AG08396 (cell line): Measurements from ENCODE around the gene FUOM.

Experiments
- DNase-seq: peaks from one replicate; pipeline ENCODE4 v3.0.0; 2012; ENCODE audit warnings: low spot score, mixed read lengths

The FUOM gene, protein sequence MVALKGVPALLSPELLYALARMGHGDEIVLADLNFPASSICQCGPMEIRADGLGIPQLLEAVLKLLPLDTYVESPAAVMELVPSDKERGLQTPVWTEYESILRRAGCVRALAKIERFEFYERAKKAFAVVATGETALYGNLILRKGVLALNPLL

DNA sequence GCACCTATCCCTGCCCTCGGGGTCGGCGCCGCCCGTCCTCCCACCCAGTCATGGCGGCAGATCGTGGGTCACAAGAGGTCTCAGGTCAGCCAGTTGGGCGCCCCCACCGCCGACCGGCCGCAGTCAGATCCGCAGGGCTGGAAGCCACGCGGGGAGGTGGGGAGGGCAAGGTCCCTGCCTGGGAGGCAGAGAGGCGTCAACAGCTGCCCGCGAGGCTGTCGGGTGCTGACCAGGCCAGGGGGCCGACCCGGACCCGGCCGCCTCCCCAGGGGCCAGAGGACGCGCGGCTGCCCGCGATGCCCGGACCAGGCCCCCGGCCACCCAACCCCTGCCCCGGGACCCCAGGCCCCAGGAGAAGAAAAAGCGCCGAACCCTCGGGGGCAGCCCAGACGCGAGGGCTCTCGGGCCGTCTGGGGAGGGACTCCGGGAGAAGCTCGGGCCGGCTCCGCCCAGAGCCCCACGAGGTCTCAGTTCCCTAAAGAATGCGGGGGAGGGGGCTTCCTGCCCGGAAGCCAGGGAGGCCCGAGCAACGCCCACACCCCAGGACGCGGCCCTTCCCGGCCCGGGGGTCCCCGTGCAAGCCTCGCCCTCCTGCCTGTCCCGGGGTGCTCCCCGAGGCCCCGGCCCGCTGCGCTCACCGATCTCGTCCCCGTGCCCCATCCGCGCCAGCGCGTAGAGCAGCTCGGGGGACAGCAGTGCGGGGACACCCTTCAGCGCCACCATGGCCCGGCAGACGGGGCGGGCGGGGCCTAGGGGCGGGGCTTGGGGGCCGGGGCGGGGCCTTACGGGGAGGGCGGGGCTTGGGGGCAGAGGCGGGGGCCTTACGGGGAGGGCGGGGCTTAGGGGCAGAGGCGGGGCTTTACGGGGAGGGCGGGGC is at the start of gene FUOM:
Gene FUOM (minus strand): TSS at position 735 of the 877 bp plus-strand sequence. CDS start 12 bp downstream, at position 723.
- DNase-seq, result peak; percentile 96

DNA sequence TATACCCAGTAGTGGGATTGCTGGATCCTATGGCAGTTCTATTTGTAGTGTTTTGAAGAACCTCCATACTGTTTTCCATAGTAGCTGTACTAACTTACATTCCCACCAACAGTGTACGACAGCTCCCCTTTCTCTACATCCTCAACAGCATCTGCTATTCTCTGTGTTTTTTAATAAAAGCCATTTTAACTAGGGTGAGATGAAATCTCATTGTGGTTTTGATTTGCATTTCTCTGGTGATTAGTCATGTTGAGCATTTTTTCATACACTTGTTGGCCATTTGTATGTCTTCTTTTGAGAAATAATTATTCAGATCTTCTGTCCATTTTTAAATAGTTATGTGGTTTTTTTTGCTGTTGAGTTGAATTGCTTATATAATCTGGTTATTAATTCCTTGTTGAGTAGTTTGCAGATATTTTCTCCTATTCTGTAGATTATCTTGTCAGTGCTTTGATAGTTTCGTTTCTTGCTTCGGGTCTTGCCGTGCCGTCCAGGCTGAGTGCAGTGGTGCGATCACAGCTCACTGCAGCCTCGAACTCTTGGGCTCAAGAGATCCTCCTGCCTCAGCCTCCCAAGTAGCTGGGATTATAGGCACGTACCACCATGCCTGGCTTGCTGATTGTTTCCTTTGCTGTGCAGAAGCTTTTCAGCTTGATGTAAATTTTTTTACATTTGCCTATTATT is 48.2 kb upstream of the FUOM start:
- DNase-seq, result no peak

DNA sequence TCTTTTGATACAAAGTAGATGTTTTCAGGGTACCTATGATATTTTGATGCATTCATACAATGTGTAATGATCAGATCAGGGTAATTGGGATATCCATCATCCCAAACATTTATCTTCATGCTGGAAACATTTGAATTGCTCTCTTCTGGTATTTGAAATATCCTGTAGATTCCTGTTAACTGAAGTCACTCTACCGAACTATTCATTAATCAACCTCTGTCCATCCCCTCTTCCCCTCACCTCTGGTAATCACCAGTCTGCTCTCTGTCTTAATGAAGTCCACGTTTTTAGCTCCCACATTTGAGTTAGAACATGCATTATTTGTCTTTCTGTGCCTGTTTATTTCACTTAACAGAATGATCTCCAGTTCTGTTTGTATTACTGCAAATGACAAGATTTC is 47.5 kb upstream of the FUOM start:
- DNase-seq, result peak; percentile 21

DNA sequence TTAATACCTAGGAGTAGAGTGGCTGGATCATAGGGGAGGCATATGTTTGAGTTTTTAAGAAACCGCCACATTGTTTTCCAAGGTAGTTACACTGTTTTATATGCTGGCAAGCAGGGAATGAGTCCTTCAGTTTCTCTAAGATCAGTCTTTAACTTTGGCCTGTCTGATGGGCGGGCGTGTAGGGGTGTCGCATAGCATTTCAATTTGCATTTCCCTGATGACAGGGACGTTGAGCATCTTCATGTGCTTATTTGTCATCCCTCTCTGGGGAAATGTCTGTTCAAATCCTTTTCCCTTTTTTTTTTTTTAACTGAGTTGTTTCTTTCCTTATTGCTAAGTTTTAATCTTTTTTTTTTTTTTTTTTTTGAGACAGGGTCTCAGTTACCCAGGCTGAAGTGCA is 46.0 kb upstream of the FUOM start:
- no peak for DNase-seq

DNA sequence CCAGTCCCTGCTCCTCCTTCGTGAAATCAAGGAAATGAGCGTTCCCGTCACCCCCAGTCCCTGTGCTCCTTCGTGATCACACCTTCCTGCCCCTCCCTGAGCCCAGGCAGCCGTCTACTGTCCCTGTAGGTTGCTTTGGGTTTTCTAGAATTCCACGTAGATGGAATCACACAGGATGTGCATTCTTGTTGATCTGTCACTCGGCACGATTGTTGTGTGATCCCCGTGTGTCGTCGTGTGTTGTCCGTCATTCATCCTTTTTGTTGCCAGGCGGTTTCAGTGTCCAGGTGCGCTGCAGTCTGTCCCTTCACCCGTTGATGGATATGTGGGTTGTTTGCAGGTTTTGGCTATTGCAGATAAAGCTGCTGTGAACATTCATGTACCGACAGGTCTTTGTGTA is 45.5 kb upstream of the FUOM start:
- no peak for DNase-seq

DNA sequence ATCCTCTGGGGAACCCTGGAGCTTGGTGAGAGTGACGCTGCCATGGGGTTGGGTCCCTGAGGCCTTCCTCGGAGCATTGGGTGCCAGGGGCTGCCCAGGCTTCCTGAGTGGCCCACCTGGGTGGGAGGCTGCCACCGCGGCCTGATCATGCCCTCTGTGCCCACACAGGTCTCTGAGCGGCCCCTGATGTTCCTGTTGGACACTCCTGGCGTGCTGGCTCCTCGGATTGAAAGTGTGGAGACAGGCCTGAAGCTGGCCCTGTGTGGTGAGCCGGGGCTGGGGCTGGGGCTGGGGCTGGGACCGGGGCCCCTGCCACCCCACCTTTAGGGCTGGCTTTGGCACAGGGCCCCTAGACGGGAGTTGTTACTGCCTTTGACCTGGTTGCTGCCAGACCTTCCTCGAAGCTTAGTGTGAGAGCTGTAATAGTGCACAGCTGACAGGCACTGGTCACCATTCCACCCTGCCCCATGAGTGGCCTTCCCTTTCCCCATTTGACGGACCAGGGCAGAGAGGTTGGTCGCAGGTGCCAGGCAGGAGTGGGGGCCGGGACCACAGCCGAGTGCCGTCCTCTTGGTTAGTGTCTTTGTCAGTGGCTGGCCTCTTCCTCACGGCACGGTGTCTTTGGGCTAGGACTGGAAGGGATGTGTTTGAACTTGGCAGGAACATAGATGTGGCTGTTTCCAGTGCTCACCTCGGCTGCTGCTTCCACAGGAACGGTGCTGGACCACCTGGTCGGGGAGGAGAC is 44.3 kb upstream of the FUOM start:
- no peak for DNase-seq

DNA sequence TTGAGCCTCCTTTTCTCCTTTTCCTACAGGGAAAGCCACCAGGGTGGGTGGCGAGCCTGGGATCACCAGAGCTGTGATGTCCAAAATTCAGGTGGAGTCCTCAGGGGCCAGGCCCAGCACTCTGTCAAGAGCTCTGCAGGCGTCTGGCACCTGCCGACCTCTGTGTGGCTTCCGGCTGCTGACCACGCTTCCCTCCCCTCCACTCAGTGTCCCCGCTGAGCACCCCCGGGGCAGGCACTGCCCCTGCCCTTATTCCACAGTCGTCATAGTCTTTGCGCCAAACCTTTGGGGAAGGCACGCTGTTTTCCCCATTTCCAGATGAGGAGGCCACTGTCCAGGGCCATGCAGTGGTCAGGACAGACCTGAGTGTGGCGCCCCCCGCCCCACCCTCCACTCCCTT is 43.7 kb upstream of the FUOM start:
- DNase-seq, result no peak

DNA sequence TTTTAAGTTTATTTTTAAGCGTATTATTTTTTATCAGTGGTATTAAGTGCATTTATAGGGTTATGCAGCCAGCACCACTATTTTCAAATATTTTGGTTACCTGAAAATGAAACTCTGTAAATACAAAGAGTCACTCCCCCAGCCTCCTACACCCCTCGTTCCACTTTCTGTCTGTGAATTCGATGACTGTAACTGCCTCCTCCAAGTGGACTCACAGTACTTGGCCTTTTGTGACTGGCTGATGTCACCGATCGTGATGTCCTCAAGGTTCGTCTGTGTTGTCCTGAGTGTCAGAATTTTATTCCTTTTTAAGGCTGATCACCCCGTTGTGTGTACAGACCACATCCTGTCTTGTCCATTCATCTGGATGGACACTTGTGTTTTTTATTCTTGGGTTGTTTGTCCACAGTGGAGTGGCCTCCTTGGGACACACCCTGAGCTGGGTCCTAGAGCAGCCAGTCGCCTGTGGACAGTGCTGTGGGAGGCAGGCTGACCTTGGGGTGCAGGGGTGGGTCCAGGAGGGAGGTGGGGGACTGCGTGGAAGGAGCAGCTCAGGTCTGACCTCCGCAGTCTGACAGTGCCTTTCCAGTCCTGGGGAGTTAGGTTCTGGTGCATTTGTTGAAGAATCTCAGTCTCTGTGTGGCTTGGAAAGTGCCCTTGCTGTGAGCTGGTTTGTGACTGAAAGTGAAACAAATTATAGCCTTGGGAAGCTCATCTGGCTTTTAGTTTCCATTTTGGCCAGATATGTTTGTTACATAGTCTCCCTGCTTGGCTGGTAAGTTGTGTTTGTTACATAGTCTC is 43.0 kb upstream of the FUOM start:
- DNase-seq, result no peak

DNA sequence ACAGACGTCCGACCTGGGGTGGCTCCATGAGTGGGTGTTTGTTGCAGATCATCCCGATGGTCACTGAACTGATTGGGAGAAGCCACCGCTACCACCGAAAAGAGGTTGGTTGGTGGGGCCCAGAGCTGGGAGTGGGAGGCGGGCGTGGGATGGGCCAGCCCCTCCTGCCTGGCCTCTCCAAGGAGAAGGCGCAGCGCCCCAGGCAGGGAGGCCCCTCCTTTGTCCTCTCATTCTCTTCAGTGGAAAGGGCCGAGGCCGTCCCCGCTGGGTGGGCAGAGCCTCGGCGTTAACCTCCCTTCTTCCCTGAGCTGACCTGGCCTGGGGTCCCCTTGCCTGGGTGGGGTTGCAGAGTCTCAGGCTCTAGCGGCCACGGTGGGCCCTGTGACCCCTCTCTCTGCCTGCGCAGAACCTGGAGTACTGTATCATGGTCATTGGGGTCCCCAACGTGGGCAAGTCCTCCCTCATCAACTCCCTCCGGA is 41.3 kb upstream of the FUOM start:
- no peak for DNase-seq

DNA sequence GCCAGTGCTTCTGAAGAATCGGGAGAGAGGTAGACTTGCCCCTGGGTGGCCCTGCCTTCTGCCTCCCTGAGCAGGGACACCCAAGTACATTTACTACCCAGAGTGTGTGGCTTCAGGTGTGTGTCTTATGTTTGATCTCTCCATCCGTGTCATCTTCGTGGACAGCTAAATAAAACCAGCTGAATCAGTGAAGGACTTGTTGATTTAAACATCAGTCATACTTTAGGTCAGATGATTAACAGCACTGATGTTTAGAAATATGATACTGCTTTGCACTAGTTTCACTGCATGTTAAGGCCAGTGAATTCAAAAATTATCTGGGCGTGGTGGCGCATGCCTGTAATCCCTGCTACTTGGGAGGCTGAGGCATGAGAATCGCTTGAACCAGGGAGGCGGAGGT is 40.1 kb upstream of the FUOM start:
- no peak for DNase-seq

DNA sequence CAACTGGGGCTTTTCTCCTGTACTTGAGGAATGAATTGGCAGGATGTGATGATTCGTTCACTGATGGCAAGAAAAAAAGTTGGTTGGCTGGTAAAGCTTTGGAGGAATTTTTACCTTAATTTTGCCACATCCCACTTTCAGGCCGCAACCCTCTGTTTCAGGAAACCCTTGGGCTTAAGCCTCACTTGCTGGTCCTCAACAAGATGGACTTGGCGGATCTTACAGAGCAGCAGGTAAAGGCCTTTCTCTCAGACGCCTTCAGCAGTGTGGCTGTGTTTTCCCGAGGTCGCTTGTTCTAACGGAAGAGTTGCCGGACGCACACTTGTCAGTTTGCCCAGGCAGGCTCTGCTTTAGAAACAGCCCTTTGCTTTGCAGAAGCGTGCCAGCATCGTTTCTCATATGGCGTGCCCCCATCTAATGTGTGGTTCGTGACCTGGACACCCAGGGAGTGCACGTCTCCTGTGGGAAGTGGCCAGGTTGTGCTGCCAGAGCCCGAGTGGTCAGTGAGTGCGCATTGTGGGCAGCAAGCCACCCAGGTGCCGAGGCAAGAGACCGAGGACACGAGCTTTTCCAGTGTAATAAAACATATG is 38.3 kb upstream of the FUOM start:
- DNase-seq, result no peak

DNA sequence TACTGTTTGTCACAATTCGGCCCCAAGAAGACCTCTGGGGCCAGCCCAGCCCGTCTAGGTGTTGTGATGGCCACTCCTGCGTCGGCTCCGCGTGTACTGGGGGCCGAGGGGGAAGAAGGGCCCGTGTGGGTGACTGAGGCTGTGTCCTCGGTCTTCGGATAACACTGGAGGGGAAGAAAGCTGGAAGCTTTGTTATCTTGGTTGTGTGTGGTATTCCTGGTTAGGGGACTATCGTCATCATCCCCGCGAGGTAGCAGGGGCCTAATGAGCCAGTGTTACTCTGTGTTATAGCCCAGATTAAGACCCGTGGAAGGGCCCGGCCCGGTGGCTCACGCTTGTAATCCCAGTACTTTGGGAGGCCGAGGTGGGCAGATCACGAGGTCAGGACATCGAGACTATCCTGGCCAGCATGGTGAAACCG is 37.0 kb upstream of the FUOM start:
- no peak for DNase-seq

DNA sequence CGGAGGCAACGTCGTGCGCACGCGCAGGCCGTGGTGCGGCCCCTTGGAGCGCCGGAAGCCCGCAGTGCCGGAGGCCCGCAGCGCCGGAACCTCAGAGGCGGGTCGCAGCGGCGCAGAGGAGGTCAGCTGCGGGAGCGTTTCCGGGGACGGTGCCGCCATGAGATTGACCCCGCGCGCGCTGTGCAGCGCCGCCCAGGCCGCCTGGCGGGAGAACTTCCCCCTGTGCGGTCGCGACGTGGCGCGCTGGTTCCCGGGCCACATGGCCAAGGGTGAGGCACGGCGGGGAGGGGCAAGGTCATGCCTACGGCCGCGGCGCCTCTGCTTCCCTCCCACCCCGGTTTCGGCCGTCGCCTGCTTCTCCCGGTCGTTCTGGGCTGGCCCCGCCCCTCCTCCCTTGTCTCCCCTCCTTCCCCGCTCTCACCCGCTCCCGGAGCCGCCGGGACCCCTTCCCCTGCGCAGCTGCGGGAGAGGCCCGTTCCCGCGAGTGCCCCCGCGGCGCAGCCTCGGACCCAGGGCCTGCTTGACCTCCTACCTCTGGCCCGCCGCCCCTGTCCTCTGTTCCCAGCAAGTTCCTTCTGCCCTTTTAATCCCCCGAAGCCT is 36.3 kb upstream of the FUOM start, which contains the start of gene MTG1:
Gene MTG1 (plus strand): TSS at position 94 of the 600 bp plus-strand sequence. CDS start 64 bp downstream, at position 158.
- DNase-seq, result peak; percentile 100

DNA sequence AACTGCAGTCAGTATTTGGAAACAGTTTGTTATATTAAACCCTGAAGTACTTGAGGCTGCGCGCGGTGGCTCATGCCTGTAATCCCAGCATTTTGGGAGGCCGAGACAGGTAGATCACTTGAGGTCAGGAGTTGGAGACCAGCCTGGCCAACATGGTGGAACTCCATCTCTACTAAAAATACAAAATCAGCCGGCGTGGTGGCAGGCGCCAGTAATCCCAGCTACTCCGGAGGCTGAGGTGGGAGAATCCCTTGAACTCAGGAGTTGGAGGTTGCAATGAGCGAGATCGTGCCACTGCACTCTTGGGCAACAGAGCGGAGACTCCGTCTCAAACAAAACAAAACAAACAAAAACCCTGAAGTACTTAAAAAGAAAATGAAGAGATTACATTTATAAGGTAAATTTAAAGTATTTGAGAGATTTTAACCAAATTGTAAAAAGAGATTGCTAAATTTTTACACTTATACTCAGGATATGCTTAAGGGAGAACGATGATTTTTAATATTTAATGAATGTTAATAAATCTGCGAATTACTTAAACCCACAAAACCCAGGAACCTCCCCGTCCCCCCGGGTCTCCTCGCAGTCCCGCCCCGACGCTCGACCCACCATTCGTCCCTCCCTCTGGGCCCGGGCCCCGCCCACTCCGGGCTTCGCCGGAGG is 35.7 kb upstream of the FUOM start:
- DNase-seq, result no peak

DNA sequence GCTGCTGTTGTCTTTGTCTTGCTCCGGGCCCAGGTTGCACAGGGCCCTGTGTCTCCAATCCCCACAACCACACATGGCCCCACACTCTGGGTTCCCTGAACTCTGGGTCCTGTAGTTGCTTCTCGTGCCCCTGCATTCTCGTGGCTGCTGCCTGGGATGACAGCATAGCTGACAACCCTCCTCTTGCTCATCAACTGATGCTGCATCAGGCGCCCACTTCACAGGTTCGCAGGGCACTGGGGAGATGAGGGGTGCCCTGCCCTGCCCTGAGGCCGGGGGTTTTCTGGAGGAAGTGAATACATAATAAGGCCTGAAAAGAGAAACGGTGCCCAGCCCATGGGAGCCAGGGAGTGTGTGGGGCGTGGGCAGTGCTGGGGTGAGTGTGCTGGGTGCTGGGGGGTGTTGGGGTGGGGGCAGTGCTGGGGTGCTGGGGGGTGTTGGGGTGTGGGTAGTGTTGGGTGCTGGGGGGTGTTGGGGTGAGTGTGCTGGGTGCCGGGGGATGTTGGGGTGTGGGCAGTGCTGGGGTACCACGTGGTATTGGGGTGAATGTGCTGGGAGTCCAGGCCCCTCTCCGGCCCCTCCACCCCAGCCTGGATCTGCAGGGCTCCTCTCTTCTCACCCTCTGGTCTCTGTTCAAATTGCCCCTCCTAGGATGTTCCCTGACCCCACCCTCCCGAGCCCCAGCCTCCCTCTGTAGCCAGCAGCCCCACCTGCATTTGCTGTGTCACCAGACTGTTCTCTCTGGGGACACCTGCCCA is 34.1 kb upstream of the FUOM start:
- no peak for DNase-seq

DNA sequence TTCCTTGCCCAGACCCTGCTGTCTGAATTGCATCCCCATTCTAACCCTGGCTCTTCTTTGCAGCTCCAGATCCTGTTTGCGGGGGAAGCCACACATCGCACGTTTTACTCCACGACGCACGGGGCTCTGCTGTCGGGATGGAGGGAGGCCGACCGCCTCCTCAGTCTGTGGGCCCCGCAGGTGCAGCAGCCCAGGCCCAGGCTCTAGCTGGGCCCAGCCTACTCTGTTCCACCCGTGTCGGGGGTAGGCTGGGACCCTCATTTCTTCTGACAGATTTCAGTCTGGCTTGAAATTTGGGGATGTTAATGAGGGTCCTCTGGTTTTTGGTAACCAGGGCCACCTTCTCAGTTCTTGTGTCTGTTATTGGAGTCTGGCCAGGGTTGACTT is 33.4 kb upstream of the FUOM start:
- no peak for DNase-seq

DNA sequence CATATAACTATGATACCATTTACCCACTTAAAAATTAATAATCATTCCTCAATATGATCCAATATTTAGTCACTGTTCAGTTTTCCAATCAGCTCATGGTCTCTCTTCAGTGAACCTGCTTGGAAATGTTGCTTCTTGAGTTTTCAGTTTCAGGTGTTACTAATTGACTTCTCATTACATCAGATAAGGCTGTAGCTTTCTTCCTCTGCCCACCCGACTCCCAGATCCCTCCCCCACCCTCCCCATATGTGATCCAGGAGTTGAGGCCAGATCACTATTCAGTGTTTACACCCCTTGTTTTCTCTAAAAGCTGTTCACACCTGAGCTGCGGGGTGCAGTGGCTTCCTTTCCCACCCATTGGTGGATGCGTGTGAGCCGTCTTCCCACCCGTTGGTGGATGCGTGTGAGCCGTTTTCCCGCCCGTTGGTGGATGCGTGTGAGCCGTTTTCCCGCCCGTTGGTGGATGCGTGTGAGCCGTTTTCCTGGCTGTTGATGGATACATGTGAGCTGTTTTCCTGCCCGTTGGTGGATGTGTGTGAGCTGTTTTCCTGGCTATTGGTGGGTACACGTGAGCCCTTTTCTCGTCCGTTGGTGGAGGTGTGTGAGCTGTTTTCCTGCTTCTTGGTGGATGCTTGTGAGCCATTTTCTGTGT is 32.9 kb upstream of the FUOM start:
- DNase-seq, result no peak

DNA sequence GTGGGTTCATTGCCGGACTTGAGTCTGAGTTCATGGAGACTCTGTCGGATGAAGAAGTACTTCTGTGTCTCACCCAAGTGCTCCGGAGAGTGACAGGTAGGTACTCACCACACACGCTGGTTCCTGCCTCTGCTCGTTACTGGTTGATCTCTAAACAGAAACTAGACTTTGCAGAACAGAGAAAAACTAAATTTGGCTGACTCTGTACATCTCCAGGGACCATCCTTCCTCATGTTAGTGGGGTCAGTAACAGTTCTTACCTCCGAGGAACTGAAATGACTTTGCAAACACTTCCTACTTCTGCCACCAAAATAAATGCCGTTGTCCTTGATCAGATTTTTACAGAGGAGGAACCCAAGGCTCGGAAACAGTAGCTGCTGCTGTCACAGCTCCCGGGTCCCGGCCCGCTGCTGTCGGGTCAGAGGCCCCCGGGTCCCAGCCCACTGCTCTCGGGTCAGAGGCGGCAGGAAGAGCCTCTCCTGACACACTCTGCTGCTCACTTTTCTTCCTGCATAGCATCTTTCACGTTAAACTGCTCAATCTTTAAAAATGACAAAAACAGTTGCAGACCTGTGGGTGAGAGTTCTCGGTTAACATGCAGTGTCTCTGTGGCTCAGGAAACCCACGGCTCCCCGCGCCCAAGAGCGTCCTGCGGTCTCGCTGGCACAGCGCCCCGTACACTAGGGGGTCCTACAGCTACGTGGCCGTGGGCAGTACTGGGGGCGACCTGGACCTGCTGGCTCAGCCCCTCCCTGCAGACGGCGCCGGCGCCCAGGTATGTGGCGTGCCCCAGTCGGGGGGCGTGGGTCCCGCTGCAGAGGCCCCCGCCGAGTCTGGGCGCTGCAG is 31.4 kb upstream of the FUOM start:
- no peak for DNase-seq
